ENCODE results near the gene SNED1. TPM values are rescaled to one million over a fixed set of nuclear protein-coding genes. Genes with fewer than 3 reads are reported as not detected.

Gene SNED1
- total RNA-seq, 2 experiments from 2014 or later, result 1.4 to 1.8 TPM

- no peak for ATAC-seq
- intact Hi-C loops (cut with micrococcal nuclease), result no loop called here
- no peak overlapping the region for H3K4me3 Mint-ChIP-seq
- H3K27ac Mint-ChIP-seq, result no peak overlapping the region
- no peak for DNase-seq
- CTCF ChIA-PET, result no interaction called here
- POLR2A ChIA-PET, result interaction anchor here (0.7 kb wide), 1 partner anchor 11 kb away, joined by 3 read pairs; no protein-coding TSS in a partner anchor
- no peaks in the 10 kb centered on the region for H3K9me3 Mint-ChIP-seq
- peaks cover 12% of the 10 kb centered on the region for H3K4me1 Mint-ChIP-seq (ENCODE audit: low read depth)
- no peaks in the 10 kb centered on the region for H3K27me3 Mint-ChIP-seq
- peaks cover 30% of the 10 kb centered on the region for H3K36me3 Mint-ChIP-seq (ENCODE audit: low read depth)
- TF ChIP-seq, protein P1, sequence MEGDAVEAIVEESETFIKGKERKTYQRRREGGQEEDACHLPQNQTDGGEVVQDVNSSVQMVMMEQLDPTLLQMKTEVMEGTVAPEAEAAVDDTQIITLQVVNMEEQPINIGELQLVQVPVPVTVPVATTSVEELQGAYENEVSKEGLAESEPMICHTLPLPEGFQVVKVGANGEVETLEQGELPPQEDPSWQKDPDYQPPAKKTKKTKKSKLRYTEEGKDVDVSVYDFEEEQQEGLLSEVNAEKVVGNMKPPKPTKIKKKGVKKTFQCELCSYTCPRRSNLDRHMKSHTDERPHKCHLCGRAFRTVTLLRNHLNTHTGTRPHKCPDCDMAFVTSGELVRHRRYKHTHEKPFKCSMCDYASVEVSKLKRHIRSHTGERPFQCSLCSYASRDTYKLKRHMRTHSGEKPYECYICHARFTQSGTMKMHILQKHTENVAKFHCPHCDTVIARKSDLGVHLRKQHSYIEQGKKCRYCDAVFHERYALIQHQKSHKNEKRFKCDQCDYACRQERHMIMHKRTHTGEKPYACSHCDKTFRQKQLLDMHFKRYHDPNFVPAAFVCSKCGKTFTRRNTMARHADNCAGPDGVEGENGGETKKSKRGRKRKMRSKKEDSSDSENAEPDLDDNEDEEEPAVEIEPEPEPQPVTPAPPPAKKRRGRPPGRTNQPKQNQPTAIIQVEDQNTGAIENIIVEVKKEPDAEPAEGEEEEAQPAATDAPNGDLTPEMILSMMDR (IDR thresholded peaks at IDR 0.05), result no peak
Observed at GRCh38 chr2:241132538-241133435, 134.4 kb downstream of the SNED1 start.

DNA sequence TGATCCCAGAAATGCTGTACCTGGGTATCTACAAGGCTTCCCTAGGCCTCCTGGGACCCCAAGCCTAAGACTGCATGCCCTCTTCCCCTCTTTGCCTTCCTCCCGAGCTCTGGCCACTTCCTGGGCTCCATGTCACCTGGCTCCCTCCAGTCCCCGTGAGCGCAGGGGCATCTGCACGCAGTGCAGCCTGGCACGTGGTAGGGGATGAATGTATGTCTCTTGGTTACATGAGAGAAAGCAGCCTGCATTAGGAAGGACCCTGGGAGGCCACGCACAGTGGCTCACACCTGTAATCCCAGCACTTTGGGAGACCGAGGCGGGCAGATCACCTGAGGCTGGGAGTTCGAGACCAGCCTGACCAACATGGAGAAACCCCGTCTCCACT, 135.0 kb downstream of the SNED1 start:
- no peak overlapping the region for H3K27ac Mint-ChIP-seq
- no peaks in the 10 kb centered on the region for H3K9me3 Mint-ChIP-seq
- POLR2A ChIA-PET, result interaction anchor here (0.7 kb wide), 1 partner anchor 11 kb away, joined by 3 read pairs; no protein-coding TSS in a partner anchor
- CTCF ChIA-PET, result interaction anchor here (0.9 kb wide), 1 partner anchor 16 kb away, joined by 3 read pairs; the partner anchor contains the start of gene PASK
- H3K4me1 Mint-ChIP-seq (ENCODE audit: low read depth), result peaks cover 5% of the 10 kb centered on the region
- no peak overlapping the region for H3K4me3 Mint-ChIP-seq
- DNase-seq, result no peak
- intact Hi-C loops (cut with micrococcal nuclease), result no loop called here
- H3K36me3 Mint-ChIP-seq (ENCODE audit: low read depth), result peaks cover 30% of the 10 kb centered on the region
- no peak for ATAC-seq
- no peaks in the 10 kb centered on the region for H3K27me3 Mint-ChIP-seq
- TF ChIP-seq, protein P1 (IDR thresholded peaks at IDR 0.05), result no peak

- TF ChIP-seq, protein P1 (IDR thresholded peaks at IDR 0.05), result no peak
Observed at GRCh38 chr2:241134711-241135110, 136.3 kb downstream of the SNED1 start.

DNA sequence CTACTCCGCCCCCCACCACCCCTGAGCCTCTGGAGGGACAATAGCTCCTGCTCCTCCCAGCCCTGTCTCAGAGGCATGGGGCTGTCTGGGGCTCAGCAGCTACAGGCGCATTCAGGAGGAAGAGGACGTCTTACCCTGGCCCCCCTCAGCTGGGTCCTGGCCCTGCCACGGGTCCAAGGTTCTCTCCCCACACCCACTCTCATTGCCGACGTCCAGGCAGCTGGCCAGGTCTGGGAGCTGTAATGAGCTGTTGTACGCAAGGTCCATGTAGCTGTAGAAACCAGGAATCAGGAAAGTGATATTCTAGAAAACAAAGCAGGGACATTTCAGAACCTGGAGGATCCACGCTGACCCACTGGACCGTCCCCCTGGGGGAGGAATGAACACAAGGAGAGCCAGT, 137.3 kb downstream of the SNED1 start:
- Mint-ChIP-seq H3K36me3 (ENCODE audit: low read depth) (peaks cover 20% of the 10 kb centered on the region), H3K4me1 (ENCODE audit: low read depth) (no peaks in the 10 kb centered on the region), H3K9me3 (no peaks in the 10 kb centered on the region), H3K4me3 (no peak overlapping the region), H3K27me3 (no peaks in the 10 kb centered on the region), H3K27ac (no peak overlapping the region)
- TF ChIP-seq, protein P1 (IDR thresholded peaks at IDR 0.05), result no peak
- POLR2A ChIA-PET, result interaction anchor here (1.4 kb wide), 1 partner anchor 33 kb away, joined by 4 read pairs; the partner anchor contains the start of gene MTERF4
- ATAC-seq (no peak), DNase-seq (no peak)
- CTCF ChIA-PET, result no interaction called here
- intact Hi-C loops (cut with micrococcal nuclease), result no loop called here

More at GRCh38 chr2:241134711-241135110, 136.3 kb downstream of the SNED1 start:
- ChIA-PET POLR2A (interaction anchor here (0.8 kb wide), 1 partner anchor 10 kb away, joined by 3 read pairs; no protein-coding TSS in a partner anchor), CTCF (no interaction called here)
- Mint-ChIP-seq H3K27ac (no peak overlapping the region), H3K4me1 (ENCODE audit: low read depth) (no peaks in the 10 kb centered on the region), H3K36me3 (ENCODE audit: low read depth) (peaks cover 24% of the 10 kb centered on the region), H3K4me3 (no peak overlapping the region), H3K27me3 (no peaks in the 10 kb centered on the region), H3K9me3 (no peaks in the 10 kb centered on the region)
- ATAC-seq (no peak), DNase-seq (no peak)
- intact Hi-C loops (cut with micrococcal nuclease), result no loop called here

GRCh38 chr2:241136191-241136590, 137.8 kb downstream of the SNED1 start:
- TF ChIP-seq, protein P1 (IDR thresholded peaks at IDR 0.05), result no peak
- no peak for DNase-seq
- Mint-ChIP-seq H3K4me3 (no peak overlapping the region), H3K27ac (no peak overlapping the region), H3K9me3 (no peaks in the 10 kb centered on the region), H3K27me3 (no peaks in the 10 kb centered on the region), H3K36me3 (ENCODE audit: low read depth) (peaks cover 20% of the 10 kb centered on the region), H3K4me1 (ENCODE audit: low read depth) (no peaks in the 10 kb centered on the region)
- ATAC-seq, result no peak
- intact Hi-C loops (cut with micrococcal nuclease), result no loop called here
- POLR2A ChIA-PET, result interaction anchor here (1.4 to 2.3 kb wide), 3 partner anchors 10 to 34 kb away, joined by 4 to 8 read pairs (median 7); partner anchors contain the start of genes MTERF4, PASK and PPP1R7
- CTCF ChIA-PET, result interaction anchor here (1.1 kb wide), 1 partner anchor 12 kb away, joined by 3 read pairs; no protein-coding TSS in a partner anchor

Measured in activated CD8-positive, alpha-beta T cell treated with anti-CD3 and anti-CD28 coated beads for 36 hours (primary cell).